Measurements from ENCODE around the gene SEL1L3. TPM values are rescaled to one million over a fixed set of nuclear protein-coding genes. Genes with fewer than 3 reads are reported as not detected.

The SEL1L3 gene
- total and polyA plus RNA-seq, 9 of the 15 experiments (the other 6 are each of a cell fraction or from before 2014, with no cell fraction given), result 10.0 to 44.3 (median 21.6) TPM

DNA sequence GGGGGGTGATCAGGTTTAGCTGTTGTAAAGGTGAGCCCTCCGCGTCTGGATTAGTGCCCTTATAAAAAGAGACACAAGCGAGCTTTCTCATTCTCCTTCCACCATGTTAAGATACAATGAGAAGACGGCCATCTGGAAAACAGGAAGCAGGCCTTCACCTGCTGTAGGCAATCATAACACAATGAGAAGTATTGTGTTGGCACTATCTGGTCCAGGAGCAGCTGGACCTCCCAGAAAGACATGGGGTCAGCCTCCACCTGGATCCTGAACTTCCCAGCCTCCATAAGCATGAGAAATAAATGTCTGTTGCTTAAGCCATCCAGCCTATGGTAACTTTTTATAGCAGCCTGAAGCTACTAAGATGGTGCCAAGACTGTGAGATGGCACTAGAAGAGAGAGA, 42.6 kb upstream of the SEL1L3 start (continued):
- TF ChIP-seq, protein P1, sequence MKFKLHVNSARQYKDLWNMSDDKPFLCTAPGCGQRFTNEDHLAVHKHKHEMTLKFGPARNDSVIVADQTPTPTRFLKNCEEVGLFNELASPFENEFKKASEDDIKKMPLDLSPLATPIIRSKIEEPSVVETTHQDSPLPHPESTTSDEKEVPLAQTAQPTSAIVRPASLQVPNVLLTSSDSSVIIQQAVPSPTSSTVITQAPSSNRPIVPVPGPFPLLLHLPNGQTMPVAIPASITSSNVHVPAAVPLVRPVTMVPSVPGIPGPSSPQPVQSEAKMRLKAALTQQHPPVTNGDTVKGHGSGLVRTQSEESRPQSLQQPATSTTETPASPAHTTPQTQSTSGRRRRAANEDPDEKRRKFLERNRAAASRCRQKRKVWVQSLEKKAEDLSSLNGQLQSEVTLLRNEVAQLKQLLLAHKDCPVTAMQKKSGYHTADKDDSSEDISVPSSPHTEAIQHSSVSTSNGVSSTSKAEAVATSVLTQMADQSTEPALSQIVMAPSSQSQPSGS (CRISPR knock-in tag; IDR thresholded peaks at IDR 0.05), result no peak
- TF ChIP-seq ZNF282 (CRISPR knock-in tag; IDR thresholded peaks at IDR 0.05) (no peak), CSDE1 (IDR thresholded peaks at IDR 0.05) (no peak)

- Histone ChIP-seq H3K36me3 (ENCODE audit: control insufficient read depth, insufficient read depth, low read length) (no peaks in the 10 kb centered on the region), H3K9me3 (replicated peaks; ENCODE audit: control insufficient read depth, insufficient read depth, low read depth, low read length) (no peaks in the 10 kb centered on the region), H4K20me1 (replicated peaks; ENCODE audit: control insufficient read depth, insufficient read depth, low read length) (0 out of 2 replicates have a peak, but pooled peaks cover 3% of the 10 kb centered on the region), H3K27me3 (ENCODE audit: control insufficient read depth in 2 of 2, insufficient read depth in 2 of 2, low read length in 2 of 2) (peaks cover 17 to 47% of the 10 kb centered on the region in 2 experiments), H3K9me1 (ENCODE audit: control insufficient read depth, insufficient read depth, low read length) (no peaks in the 10 kb centered on the region), H3K4me3 (no peak overlapping the region), H3K9ac (ENCODE audit: insufficient read depth in 1 of 2, low read depth in 2 of 2, low read length in 2 of 2) (no peak overlapping the region), H3K79me2 (ENCODE audit: control insufficient read depth, insufficient read depth, low read length) (no peaks in the 10 kb centered on the region), H2AFZ (ENCODE audit: low read depth, low read length) (no peak overlapping the region), H3K4me1 (replicated peaks in 1 of 2; ENCODE audit: control insufficient read depth in 2 of 2, insufficient read depth in 2 of 2, low read length in 2 of 2) (peaks cover 0 to 2% of the 10 kb centered on the region in 2 experiments; a peak in 2 of 5 replicates), H3K4me2 (ENCODE audit: insufficient read depth, low read length) (no peak overlapping the region), H3K27ac (ENCODE audit: extremely low read depth, low read depth, low read length) (no peak overlapping the region)
- ChIA-PET POLR2A (interaction anchor here (0.6 kb wide), 1 partner anchor 9 kb away, joined by 3 read pairs; no protein-coding TSS in a partner anchor), CTCF (ENCODE audit: low intra/inter-chr PET ratio) (no interaction called here)
- 37% methylated on average over 3 of the region's 3 CpGs for WGBS (ENCODE audit: insufficient coverage, low coverage, missing lambda C conversion rate)
- intact Hi-C loops (cut with micrococcal nuclease), result no loop called here
- TF ChIP-seq RUNX1 (IDR thresholded peaks at IDR 0.05; ENCODE audit: low read depth) (no peak), EZH2 (IDR thresholded peaks at IDR 0.05; ENCODE audit: borderline replicate concordance, low read depth, low read length) (no peak), TARDBP (IDR thresholded peaks at IDR 0.05) (no peak), GATAD2B (IDR thresholded peaks at IDR 0.05; ENCODE audit: borderline replicate concordance) (no peak), NCOA1 (IDR thresholded peaks at IDR 0.05; ENCODE audit: low read depth) (no peak), TAF1 (IDR thresholded peaks at IDR 0.05; ENCODE audit: control insufficient read depth, extremely low read depth, insufficient read depth, low read length, severe bottlenecking) (no peak), PPARD (CRISPR knock-in tag; IDR thresholded peaks at IDR 0.05) (no peak), ZNF24 (IDR thresholded peaks at IDR 0.05) (no peak), MBD1 (CRISPR knock-in tag; IDR thresholded peaks at IDR 0.05) (no peak), PKNOX1 (IDR thresholded peaks at IDR 0.05) (no peak), ZFPM2 (CRISPR knock-in tag; IDR thresholded peaks at IDR 0.05) (no peak), FOXP1 (CRISPR knock-in tag; IDR thresholded peaks at IDR 0.05) (no peak), ATF3 (IDR thresholded peaks at IDR 0.05) (no peak), ATF3 (CRISPR knock-in tag; conservative IDR thresholded peaks at IDR 0.05) (no peak), L3MBTL2 (IDR thresholded peaks at IDR 0.05) (no peak)
- TF ChIP-seq, protein P2, sequence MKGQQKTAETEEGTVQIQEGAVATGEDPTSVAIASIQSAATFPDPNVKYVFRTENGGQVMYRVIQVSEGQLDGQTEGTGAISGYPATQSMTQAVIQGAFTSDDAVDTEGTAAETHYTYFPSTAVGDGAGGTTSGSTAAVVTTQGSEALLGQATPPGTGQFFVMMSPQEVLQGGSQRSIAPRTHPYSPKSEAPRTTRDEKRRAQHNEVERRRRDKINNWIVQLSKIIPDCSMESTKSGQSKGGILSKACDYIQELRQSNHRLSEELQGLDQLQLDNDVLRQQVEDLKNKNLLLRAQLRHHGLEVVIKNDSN (CRISPR knock-in tag; IDR thresholded peaks at IDR 0.05), result no peak
- in situ Hi-C loops (cut with MboI), result no loop called here
- no peak for DNase-seq (ENCODE audit: extremely low read depth in 1 of 4, low spot score in 3 of 4)
- no peak for ATAC-seq
- BruUV-seq (replicated peaks), result no TSS peak
- no peak for FAIRE-seq
These were observed 41.9 kb upstream of the SEL1L3 start for GRCh38 chr4:25904748-25905082.
